GM10266 (cell line): Measurements from ENCODE around the gene EDIL3.
"Not testable (repeated sequence)": the region's sequence is repeated elsewhere in the genome, so short reads cannot be mapped to it uniquely, and the experiment has no call there.

Source experiments
- DNase-seq: peaks from one replicate; pipeline ENCODE4 v3.0.0; 2012; ENCODE audit errors: extremely low spot score
- CTCF ChIP-seq: IDR thresholded peaks from 2 replicates; pipeline ENCODE4 v1.5.1; 2012; ENCODE audit warnings: mild to moderate bottlenecking, low read depth; ENCODE audit not compliant: control insufficient read depth, insufficient read depth; ENCODE audit errors: missing control alignments

Gene EDIL3

GRCh38 chr5:84057211-84057610, 327.5 kb downstream of the EDIL3 start:
- no peak for DNase-seq
- TF ChIP-seq CTCF, result no peak

GRCh38 chr5:84045964-84046363, 338.7 kb downstream of the EDIL3 start:
- no peak for DNase-seq

GRCh38 chr5:84036842-84037241, 347.8 kb downstream of the EDIL3 start:
- DNase-seq, result no peak

More at GRCh38 chr5:84045964-84046363, 338.7 kb downstream of the EDIL3 start:
- TF ChIP-seq CTCF, result no peak

GRCh38 chr5:84032324-84032723, 352.4 kb downstream of the EDIL3 start:
- no peak for TF ChIP-seq CTCF
- DNase-seq, result no peak

More at GRCh38 chr5:84036842-84037241, 347.8 kb downstream of the EDIL3 start:
- no peak for TF ChIP-seq CTCF

GRCh38 chr5:84028093-84028492, 356.6 kb downstream of the EDIL3 start:
- no peak for TF ChIP-seq CTCF
- no peak for DNase-seq

- not testable (repeated sequence) for DNase-seq
Measured at GRCh38 chr5:84018521-84018920, 366.2 kb downstream of the EDIL3 start.

- TF ChIP-seq CTCF, result no peak
- DNase-seq, result no peak
Measured at GRCh38 chr5:84017523-84018172, 367.0 kb downstream of the EDIL3 start.

GRCh38 chr5:84016085-84016484, 368.6 kb downstream of the EDIL3 start:
- DNase-seq, result no peak
- TF ChIP-seq CTCF, result no peak
